ENCODE measurements around the gene CLDN5. TPM values are rescaled to one million over a fixed set of nuclear protein-coding genes. Genes with fewer than 3 reads are reported as not detected.

The CLDN5 gene
- total and polyA plus RNA-seq, 8 donors, result 13.1 to 67.7 (median 45.2) TPM

- Histone ChIP-seq H3K4me3 (peak overlapping the region; percentile 66 to 97 (median 84)), H3K36me3 (peaks cover 22 to 36% (median 30%) of the 10 kb centered on the region in 4 donors), H3K9me3 (no peaks in the 10 kb centered on the region), H3K27me3 (no peaks in the 10 kb centered on the region), H3K4me1 (peaks cover 12 to 45% (median 33%) of the 10 kb centered on the region in 4 donors), H3K27ac (peak overlapping the region in 4 of 5 donors; percentile 92 to 98 (median 96))
- intact Hi-C loops (cut with DNase I; ENCODE audit: low total_unique reads), result loop anchor here (5.0 kb wide), 1 partner anchor 45 kb away; the partner anchor contains the start of genes HIRA and MRPL40
- peak in 1 of 2 donors; percentile 21 for DNase-seq
- no peak for TF ChIP-seq POLR2AphosphoS5 (IDR thresholded peaks at IDR 0.05)
- TF ChIP-seq, protein P1, sequence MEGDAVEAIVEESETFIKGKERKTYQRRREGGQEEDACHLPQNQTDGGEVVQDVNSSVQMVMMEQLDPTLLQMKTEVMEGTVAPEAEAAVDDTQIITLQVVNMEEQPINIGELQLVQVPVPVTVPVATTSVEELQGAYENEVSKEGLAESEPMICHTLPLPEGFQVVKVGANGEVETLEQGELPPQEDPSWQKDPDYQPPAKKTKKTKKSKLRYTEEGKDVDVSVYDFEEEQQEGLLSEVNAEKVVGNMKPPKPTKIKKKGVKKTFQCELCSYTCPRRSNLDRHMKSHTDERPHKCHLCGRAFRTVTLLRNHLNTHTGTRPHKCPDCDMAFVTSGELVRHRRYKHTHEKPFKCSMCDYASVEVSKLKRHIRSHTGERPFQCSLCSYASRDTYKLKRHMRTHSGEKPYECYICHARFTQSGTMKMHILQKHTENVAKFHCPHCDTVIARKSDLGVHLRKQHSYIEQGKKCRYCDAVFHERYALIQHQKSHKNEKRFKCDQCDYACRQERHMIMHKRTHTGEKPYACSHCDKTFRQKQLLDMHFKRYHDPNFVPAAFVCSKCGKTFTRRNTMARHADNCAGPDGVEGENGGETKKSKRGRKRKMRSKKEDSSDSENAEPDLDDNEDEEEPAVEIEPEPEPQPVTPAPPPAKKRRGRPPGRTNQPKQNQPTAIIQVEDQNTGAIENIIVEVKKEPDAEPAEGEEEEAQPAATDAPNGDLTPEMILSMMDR (IDR thresholded peaks at IDR 0.05), result peak in 1 of 7 experiments; percentile 13
- 17 to 26% (median 20%) methylated on average over 5 of the region's 5 CpGs for WGBS, 5 donors
Measured at GRCh38 chr22:19477321-19478044, 46.7 kb downstream of the CLDN5 start.

DNA sequence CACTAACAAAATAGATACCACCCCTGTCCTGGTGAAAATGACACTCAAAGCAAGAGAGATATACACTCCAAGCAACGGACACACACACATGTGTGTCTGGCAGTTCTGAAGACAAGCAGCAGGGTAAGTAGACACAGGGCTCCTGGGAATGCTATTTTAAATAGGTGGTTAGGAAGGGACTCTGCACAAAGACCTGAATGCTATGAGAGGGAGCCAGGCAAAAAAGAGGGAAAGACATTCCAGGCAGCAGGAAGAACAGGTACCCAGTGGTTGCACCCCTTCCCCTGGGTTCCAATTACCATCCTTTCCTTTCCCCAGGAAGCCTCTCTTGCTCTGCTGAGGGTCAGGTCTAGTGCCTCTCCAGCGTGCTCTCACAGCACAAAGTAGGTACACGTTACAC is 48.2 kb downstream of the CLDN5 start:
- Histone ChIP-seq H3K27me3 (no peaks in the 10 kb centered on the region), H3K27ac (no peak overlapping the region), H3K4me3 (no peak overlapping the region), H3K9me3 (no peaks in the 10 kb centered on the region), H3K4me1 (peaks cover 12 to 45% (median 33%) of the 10 kb centered on the region in 4 donors), H3K36me3 (peaks cover 34 to 51% (median 45%) of the 10 kb centered on the region in 4 donors)
- intact Hi-C loops (cut with DNase I; ENCODE audit: low total_unique reads), result loop anchor here (5.0 kb wide), 1 partner anchor 44 kb away; the partner anchor contains the start of genes HIRA and MRPL40
- 64 to 85% (median 74%) methylated on average over 3 of the region's 3 CpGs for WGBS, 5 donors
- DNase-seq, result no peak
- TF ChIP-seq EP300 (IDR thresholded peaks at IDR 0.05) (no peak), POLR2A (IDR thresholded peaks at IDR 0.05) (no peak), POLR2AphosphoS5 (IDR thresholded peaks at IDR 0.05) (no peak)
- TF ChIP-seq, protein P1 (IDR thresholded peaks at IDR 0.05), result no peak

- Histone ChIP-seq H3K4me1 (peaks cover 8 to 36% (median 25%) of the 10 kb centered on the region in 4 donors), H3K9me3 (no peaks in the 10 kb centered on the region), H3K27me3 (no peaks in the 10 kb centered on the region), H3K27ac (no peak overlapping the region), H3K36me3 (peaks cover 59 to 75% (median 69%) of the 10 kb centered on the region in 4 donors), H3K4me3 (no peak overlapping the region)
- DNase-seq, result no peak
- 61 to 82% (median 72%) methylated on average over 3 of the region's 3 CpGs for WGBS, 5 donors
- intact Hi-C loops (cut with DNase I; ENCODE audit: low total_unique reads), result no loop called here
- TF ChIP-seq, protein P1 (IDR thresholded peaks at IDR 0.05), result no peak
Measured at GRCh38 chr22:19473578-19473977, 50.6 kb downstream of the CLDN5 start.

Other genes starting within 250 kb of the CLDN5 start
- gene CLTCL1, start 232.7 kb downstream of the CLDN5 start, total RNA-seq, result 10 to 100 TPM in 1 of 5 donors, 1 to 10 TPM in 4; 4.1 to 10.1 (median 5.5) TPM
- gene CLTCL1, start 232.7 kb downstream of the CLDN5 start, polyA plus RNA-seq, result 1 to 10 TPM; 3.0 to 3.8 (median 3.5) TPM
- gene HIRA, start 92.7 kb downstream of the CLDN5 start, total RNA-seq, result 10 to 100 TPM in 4 of 5 donors, 1 to 10 TPM in 1; 6.4 to 47.2 (median 13.4) TPM
- 10 to 100 TPM in 2 of 3 donors, 1 to 10 TPM in 1; 9.2 to 14.8 (median 10.8) TPM for gene HIRA, start 92.7 kb downstream of the CLDN5 start, polyA plus RNA-seq
- 10 to 100 TPM in 3 of 5 donors, 1 to 10 TPM in 2; 2.3 to 25.0 (median 11.2) TPM for gene MRPL40, start 91.9 kb downstream of the CLDN5 start, total RNA-seq
- 10 to 100 TPM; 43.6 to 61.1 (median 57.3) TPM for gene MRPL40, start 91.9 kb downstream of the CLDN5 start, polyA plus RNA-seq
- 100 to 1,000 TPM in 1 of 5 donors, 10 to 100 TPM in 4; 23.6 to 124 (median 46.3) TPM for gene C22orf39, start 76.7 kb downstream of the CLDN5 start, total RNA-seq
- 10 to 100 TPM; 33.1 to 58.2 (median 36.6) TPM for gene C22orf39, start 76.7 kb downstream of the CLDN5 start, polyA plus RNA-seq
- gene UFD1, start 45.2 kb downstream of the CLDN5 start, total RNA-seq, result 10 to 100 TPM in 4 of 5 donors, 1 to 10 TPM in 1; 3.8 to 78.6 (median 36.4) TPM
- gene UFD1, start 45.2 kb downstream of the CLDN5 start, polyA plus RNA-seq, result 10 to 100 TPM; 63.4 to 86.6 (median 64.9) TPM
- gene CDC45, start 44.5 kb downstream of the CLDN5 start, total RNA-seq, result 10 to 100 TPM in 1 of 5 donors, 1 to 10 TPM in 3, not detected in 1; 1.2 to 44.2 (median 4.9) TPM
- gene CDC45, start 44.5 kb downstream of the CLDN5 start, polyA plus RNA-seq, result 1 to 10 TPM; 2.3 to 7.8 (median 5.4) TPM
- 10 to 100 TPM in 3 of 5 donors, 1 to 10 TPM in 2; 1.2 to 38.8 (median 13.9) TPM for gene SEPTIN5, start 190.1 kb upstream of the CLDN5 start, total RNA-seq
- gene SEPTIN5, start 190.1 kb upstream of the CLDN5 start, polyA plus RNA-seq, result 10 to 100 TPM in 2 of 3 donors, 1 to 10 TPM in 1; 8.2 to 16.0 (median 11.1) TPM
- 10 to 100 TPM in 1 of 5 donors, 1 to 10 TPM in 2, not detected in 2; 2.4 to 27.8 (median 9.3) TPM for gene GP1BB, start 199.1 kb upstream of the CLDN5 start, total RNA-seq
- 10 to 100 TPM in 1 of 3 donors, 1 to 10 TPM in 2; 5.5 to 12.4 (median 8.0) TPM for gene GP1BB, start 199.1 kb upstream of the CLDN5 start, polyA plus RNA-seq
- under 1 TPM in 2 of 5 donors, not detected in 3; 0.43 to 0.73 TPM for gene TBX1, start 236.4 kb upstream of the CLDN5 start, total RNA-seq
- 1 to 10 TPM in 1 of 3 donors, under 1 TPM in 1, not detected in 1; 0.62 to 1.1 TPM for gene TBX1, start 236.4 kb upstream of the CLDN5 start, polyA plus RNA-seq

Data from stomach (tissue), 9 donors.